HG02678 (cell line): ENCODE measurements around the gene TBC1D24.

ENCODE experiments used
- ATAC-seq: cut with Tn5 transposase; IDR thresholded peaks from one replicate; pipeline ENCODE4 v1.9.1; 2021; ENCODE audit warnings: mild to moderate bottlenecking, moderate library complexity; ENCODE audit not compliant: unreplicated experiment

TBC1D24 gene

GRCh38 chr16:2497695-2498484 lies 23.0 kb downstream of the TBC1D24 start:
- no peak for ATAC-seq

GRCh38 chr16:2498531-2499253 lies 23.8 kb downstream of the TBC1D24 start:
- no peak for ATAC-seq

DNA sequence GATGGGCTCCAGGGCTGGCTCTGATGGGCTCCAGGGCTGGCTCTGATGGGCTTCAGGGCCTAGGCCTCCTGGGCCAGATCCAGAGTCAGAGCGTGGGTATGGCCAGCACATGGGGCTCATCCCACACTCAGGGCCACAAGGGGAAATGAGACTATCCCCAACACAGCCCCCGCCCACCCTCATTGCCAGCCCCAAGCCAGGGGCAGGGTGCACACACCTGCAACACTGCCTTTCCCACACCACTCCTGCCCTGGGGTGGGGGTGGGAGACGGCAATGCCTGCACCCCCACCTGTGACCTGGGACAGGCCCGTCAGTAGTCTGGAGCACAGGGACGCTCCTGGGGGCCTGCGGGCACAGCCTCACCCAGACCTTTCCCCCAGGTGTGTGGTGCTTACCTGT lies 24.5 kb downstream of the TBC1D24 start:
- no peak for ATAC-seq

DNA sequence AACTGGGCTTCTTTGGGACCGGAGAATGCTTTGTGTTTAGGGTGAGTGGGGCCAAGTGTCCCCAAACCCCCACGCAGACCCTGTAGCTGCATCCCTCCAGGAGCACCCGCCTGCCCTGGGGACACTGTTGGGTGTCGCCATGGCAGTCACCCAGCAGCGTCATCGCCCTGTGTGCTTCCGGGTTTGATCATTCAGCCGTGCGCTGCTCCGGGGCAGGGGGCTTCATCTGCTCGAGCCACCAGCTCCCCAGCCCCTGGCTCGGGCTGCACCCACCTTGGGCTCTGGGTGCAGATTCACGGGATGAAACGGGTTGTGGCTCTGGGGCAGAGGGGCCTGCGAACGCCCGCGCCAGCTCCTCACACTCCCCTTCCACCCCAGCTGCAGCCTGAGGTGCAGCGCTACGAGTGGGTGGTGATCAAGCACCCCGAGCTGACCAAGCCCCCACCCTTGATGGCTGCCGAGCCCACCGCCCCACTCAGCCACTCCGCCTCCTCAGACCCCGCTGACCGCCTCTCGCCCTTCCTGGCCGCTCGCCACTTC lies 25.0 kb downstream of the TBC1D24 start:
- ATAC-seq: no peak

DNA sequence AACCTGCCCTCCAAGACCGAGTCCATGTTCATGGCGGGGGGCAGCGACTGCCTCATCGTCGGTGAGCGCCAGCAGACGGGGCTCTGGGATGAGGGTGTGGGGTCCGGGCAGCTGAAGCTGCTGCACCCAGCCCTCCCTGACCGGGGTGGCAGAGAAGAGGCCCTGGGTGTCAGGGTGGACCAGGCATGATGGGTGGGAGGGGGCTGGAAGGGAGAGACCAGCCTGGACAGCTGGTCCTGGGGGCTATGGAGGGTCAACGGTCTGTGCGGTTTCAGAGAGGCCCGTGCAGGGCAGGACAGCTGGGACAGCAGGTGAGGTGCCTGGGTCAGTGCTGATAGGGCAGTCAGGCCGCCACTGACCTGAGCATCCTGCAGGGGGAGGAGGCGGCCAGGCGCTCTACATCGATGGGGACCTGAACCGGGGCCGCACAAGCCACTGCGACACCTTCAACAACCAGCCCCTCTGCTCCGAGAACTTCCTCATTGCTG lies 25.5 kb downstream of the TBC1D24 start:
- ATAC-seq: no peak

- peak; percentile 55 for ATAC-seq
These were observed 26.2 kb downstream of the TBC1D24 start for GRCh38 chr16:2500918-2501750.

DNA sequence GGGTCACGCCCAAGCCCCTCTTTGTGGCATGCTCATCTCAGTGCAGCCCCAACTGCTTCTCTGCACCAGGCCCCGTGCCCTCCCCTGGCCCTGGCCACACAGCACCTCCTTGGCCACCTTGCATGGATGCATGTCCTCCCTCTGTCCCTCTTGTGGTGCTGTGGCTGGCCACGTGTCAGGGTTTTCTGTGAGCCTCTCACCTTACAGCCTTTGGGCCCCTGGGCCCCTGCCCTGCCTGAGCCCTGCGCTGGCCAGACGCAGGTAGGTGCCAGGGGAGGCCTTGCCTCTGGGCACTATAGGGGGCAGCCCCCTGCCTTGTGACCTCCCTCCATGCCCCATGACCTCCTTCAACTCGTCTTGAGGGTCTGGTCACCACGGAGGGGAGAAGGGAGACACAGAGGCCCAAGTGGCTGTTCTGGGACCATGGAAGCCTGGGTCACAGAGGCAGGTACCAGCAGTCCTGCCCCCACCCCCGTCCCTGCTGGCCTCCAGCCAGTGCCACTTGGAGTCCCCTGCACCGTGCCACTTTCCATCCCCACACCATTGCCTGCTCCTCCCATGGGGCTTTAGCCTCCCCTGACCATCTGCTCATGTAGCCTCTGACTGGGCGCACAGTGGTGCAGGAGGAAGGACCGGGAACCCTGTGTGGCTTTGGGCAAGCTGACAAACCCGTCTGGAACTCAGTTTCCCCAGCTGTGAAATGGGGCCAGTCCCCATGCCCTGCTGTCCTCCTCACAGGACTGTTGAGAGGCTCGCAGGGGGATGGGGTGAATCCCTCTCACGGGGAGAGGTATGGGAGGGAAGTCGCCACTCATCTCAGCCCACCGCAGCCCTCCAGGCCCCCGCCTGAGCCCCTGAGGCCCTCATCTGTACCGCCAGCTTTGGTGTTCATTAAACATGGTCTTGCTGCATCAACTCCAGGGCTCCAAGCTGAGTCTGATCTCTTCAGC lies 27.3 kb downstream of the TBC1D24 start:
- no peak for ATAC-seq

DNA sequence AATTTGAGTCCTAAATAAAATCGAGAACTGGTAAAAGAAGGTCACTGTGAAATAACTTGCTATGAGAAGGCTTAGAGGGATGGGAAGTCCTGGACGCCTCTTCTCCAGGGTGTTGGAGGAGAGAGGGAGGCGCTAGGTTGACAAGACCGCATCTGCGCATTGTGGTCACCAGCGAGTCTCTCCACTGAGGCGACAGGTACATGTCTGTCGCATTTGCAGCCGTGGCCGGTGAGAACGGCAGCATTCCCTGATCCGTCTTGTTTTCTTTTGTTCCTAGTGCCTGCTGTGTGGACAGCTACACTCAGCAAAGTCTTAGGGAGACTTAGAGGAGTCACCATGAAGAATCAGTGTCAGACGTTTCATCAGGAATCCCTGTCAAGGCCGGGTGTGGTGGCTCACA lies 30.8 kb downstream of the TBC1D24 start:
- no peak for ATAC-seq

DNA sequence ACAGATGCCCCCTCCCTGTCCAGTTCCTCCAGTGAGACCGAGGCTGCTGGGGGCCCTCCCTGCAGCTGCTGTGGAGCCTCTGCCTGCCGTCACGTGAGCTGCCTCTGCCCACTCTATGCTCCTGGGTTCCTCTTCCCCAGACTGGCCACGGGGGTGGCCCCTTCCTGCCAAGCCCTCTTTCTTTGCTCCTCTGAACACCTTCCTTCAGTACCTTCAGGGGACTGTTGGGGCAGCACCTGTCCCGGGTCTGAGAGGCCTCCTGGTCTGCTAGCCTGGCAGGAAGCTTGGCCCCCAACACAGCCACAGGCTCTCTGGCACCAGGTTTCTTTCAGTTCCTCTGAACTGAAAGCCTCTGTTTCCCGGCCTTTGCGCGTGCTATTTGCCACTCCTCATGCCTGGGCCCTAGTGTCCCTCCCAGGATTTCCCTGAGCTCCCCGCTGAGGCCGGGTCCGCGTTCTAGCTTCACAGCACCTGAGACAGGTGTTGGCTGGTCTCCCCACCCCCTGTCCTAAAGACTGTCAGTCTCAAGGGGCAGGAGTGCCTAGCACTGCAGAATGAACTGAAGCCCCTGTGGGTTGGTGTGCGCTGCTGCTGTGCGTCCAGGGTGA lies 32.2 kb downstream of the TBC1D24 start:
- peak; percentile 62 for ATAC-seq

DNA sequence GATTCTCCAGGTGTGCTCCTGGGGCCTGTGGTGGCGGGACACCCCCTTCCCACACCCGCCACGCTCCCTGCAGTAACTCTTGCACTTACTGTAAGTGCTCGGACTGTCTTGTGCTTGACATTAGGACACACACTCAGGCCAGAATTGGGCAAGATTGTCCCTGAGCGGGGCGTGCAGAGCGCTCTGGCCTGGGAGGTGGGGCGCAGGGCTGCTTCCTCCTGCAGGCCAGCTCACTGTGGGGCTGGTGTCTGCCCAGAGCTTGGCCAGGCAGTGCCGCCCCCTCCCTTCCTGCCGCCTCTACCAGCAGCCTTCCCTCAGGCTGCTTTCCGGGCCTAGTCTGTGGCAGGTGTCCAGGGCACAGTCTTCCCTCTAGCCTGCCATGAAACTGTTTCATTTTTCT lies 32.7 kb downstream of the TBC1D24 start:
- peak; percentile 21 for ATAC-seq

DNA sequence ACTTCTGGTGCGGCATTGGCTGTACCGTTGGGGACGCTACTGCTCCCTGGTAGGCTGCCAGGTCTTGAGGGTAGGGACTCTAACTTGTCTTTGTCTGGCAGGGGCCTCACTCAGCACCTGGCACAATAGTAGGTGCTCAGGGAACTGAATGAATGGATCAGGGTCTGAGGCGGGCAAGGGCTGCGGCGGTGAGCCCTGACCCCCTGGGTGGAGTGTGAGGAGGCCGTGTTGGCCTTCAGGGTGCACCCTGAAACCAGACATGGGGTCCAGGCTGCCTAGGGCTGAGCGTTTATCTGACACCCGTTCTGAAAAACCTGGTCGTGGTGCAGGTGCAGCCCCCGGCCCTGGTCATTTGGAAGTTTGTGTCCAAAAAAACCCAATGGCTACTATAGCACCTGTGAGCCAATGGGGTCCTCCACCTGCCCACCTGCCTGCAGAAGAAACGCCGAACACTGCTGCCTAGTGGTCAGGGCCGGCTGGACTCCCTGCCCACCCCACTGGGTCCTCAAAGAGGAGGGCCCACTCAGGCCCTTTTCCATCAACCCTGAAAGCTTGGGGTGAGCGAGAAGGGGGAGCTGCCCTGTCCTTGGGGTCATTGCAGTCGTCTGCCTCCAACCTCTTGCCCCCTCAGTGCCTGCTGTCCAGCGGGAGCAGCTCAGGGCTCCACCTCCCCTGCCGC lies 33.9 kb downstream of the TBC1D24 start:
- ATAC-seq: no peak

GRCh38 chr16:2511128-2511800 lies 36.3 kb downstream of the TBC1D24 start:
- no peak for ATAC-seq

DNA sequence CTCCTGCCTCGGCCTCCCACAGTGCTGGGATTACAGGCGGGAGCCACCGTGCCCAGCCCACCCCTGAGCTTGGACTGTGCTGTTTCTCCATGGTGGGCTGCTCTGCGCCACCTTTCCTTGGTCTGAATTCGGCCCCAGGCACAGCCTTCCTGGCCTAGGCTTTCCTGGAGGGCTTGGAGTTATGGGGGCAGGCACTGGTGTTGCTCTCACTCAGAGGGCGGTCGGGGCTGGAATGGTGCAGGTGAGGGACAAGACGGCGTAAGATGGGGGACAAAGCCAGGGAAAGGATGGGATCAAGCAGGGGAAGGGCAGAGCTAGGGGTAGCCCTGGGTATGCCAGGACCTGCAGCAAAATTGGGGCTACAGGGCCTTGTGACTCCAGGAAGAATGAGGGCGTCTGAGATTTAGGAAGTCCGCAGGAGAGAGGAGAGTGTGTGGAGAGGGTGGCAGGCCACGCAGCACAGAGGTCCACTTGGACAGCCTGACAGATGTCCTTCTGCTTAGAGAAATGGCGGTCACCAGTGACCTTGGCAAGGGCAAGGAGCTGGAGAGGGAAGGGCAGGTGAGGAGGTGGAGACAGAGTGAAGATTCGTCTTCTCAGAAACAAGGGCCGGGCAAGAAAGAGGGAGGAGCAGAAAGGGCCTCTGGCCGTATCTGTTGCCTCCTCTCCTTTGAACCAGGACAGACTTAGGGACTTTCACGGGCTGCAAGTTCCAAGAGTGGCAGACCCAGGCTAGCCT lies 37.2 kb downstream of the TBC1D24 start:
- no peak for ATAC-seq

- peak; percentile 12 for ATAC-seq
These were observed 37.9 kb downstream of the TBC1D24 start for GRCh38 chr16:2512735-2513404.

DNA sequence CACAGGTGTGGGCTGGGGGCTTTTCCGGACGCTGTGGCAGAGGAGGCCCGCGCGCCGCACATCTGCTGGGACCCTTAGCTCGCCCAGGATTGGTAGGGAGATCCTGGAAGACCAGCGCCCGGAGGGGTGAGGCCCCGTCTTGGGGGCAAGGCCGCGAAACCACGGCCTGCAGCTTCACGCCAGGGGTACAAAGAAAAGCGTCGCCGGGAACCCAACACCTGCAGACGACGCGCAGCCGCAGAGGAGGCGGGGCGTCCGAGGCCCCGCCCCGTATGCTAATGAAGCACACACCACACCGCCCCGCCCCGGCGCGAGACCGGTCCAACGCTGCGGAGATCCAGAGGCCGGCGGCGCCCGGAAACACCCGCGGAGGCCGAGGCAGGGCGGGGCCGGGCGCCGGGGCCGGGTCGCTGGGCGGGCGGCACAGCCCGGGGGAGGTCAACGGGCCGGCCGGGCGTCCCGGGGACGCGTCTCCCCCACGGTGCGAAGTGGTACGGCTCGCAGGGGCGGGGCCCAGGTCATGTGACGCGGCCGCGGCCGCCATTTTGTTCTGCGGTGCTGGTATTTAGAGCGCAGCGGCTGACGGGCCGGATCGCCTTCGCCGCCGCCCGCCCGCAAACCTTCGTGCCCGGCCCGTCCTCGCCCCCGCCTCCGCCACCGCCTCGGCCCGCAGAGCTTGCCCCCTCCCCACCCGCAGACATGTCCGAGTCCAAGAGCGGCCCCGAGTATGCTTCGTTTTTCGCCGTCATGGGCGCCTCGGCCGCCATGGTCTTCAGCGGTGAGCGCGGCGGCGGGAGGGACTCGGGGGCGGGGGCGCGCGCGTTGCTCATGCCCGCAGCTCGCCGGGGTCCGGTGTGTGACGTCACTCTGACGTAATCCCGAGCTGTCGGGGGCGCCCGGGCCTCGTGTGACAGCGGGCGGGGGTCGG lies 38.7 kb downstream of the TBC1D24 start, which contains the start of gene ATP6V0C:
Gene ATP6V0C, plus strand, starts transcription at position 548 of the 928 bp plus-strand sequence. Its CDS starts 152 bp downstream, at position 700.
- peak; percentile 77 for ATAC-seq
